Urinary bladder (tissue), 4 donors: Measurements from ENCODE around the gene USP36. TPM values are rescaled to one million over a fixed set of nuclear protein-coding genes. Genes with fewer than 3 reads are reported as not detected.
"Not testable (repeated sequence)": the region's sequence is repeated elsewhere in the genome, so short reads cannot be mapped to it uniquely, and the experiment has no call there.

Experiments used
- DNase-seq: peaks from one replicate; pipeline ENCODE4 v3.0.0-alpha.2; 2015; ENCODE audit errors: extremely low spot score
- H3K27ac ChIP-seq: one replicate; pipeline ENCODE4 v1.5.1; 2013; ENCODE audit warnings: low read depth, mild to moderate bottlenecking, moderate library complexity
- H3K36me3 ChIP-seq: one replicate; pipeline ENCODE4 v1.6.1; 2013; ENCODE audit warnings: mild to moderate bottlenecking, moderate library complexity; ENCODE audit not compliant: insufficient read depth
- H3K4me1 ChIP-seq: one replicate; pipeline ENCODE4 v1.6.1; 2013; ENCODE audit warnings: mild to moderate bottlenecking, moderate library complexity; ENCODE audit not compliant: insufficient read depth
- H3K4me3 ChIP-seq: one replicate; pipeline ENCODE4 v1.5.1; 2013; ENCODE audit warnings: low read depth, low read length
- WGBS: extraction: QIAGEN DNeasy Blood & Tissue Kit; methylation state at CpG from one replicate; pipeline ENCODE4 v1.1.7; 2013; 5-methylcytosine and 5-hydroxymethylcytosine counted together
- polyA plus RNA-seq: library from polyadenylated mRNA; stranded (reverse); fragments of 200-250 nt; gene quantifications from one replicate; pipeline ENCODE4 v1.2.3, GENCODE V29; 2013
- total RNA-seq: library from RNA; depleted of rRNA; stranded (reverse); fragments of >200 nt; gene quantifications from one replicate; pipeline ENCODE4 v1.2.3, GENCODE V29; 2014
- donor health status: healthy with polysubstance abuse.
- donor health status: healthy.

Gene USP36
- total and polyA plus RNA-seq, 2 donors: 27.3 to 28.0 TPM

DNA sequence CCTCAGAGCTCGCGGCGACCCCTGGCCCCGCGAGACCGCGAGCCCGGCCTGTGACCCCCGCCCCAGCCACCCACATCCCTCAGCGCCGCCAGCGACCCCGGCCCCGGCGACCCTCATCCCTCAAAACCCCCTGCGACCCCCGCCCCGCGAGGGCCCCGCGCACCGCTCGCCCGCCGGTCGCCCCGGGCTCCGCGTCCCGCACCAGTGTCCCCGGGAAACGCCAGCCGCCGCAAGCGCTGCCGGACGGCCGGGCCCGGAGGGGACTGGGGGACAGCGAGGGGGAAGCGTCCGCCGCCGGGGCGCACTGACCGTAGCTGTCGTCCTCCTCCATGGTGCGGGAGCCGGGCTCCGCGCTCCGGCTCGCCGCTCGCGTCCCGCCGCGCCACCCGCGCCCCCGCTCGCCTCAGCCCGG is 58.7 kb downstream of the USP36 start, which contains the start of gene CYTH1:
Gene CYTH1, minus strand, starts transcription at position 381 of the 412 bp plus-strand sequence. Its CDS starts 50 bp downstream, at position 331.
- under 1% methylated on average over 64 of the region's 64 CpGs for WGBS
- Histone ChIP-seq H3K36me3 (no peaks in the 10 kb centered on the region), H3K4me1 (no peaks in the 10 kb centered on the region), H3K27ac (peak within 1 kb of the TSS; percentile 93), H3K4me3 (peak within 1 kb of the TSS; percentile 98)
- no peak for DNase-seq

DNA sequence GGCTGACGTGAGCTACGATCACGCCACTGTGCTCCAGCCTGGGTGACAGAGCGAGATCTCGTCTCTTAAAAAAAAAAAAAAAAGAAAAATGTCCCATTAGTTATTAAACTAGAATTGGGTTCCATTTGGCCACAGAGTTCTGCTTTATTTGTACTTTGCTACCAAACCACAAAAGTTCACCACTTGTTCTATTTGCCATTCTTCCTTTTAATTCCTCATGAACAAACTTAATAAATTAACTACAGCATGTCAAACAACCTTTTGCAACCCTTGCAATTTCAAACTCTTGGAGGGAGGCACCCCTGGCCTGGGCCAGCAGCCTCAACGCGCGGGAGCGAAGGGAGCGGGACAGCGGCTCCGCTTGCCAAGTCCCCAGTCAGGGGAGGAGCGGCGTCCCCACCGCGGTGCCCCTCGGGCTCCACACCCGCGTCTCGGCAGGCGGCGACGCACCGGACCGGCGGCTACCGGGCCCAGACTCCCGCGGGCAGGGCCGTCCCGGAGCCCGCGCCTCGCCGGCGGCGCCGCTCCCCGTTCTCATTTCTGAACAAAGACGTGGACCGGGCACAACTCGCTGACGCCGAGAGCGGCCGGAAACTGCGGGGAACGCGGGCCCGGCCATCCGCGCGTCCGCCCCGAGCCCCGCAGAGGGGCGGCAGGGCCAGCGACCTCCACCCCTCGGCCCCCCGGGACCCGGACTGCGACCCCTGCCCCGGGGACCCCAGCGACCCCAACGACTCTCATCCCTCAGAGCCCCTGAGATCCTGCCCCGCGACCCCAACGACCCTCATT is 59.3 kb downstream of the USP36 start:
- no peaks in the 10 kb centered on the region for H3K4me1 ChIP-seq
- no peaks in the 10 kb centered on the region for H3K36me3 ChIP-seq
- peak overlapping the region; percentile 93 for H3K27ac ChIP-seq
- DNase-seq: no peak
- peak overlapping the region; percentile 98 for H3K4me3 ChIP-seq
- 4% methylated on average over 68 of the region's 68 CpGs for WGBS

DNA sequence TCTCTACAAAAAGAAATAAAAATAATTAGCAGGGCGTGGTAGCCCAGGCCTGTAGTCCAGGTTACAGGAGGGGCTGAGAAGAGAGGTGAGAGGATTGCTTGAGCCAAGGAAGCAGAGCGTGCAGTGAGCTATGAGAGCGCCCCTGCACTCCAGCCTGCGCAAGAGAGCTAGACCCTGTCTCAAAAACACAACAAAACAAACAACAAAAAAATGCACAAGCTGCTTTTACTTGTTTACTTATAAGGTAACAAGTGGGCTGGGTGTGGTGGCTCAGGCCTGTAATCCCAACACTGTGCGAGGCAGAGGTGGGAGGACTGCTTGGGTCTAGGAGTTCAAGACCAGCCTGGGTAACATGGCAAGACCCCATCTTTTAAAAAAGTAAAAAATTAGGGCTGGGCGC is 60.3 kb downstream of the USP36 start:
- Histone ChIP-seq H3K27ac (peak overlapping the region; percentile 3), H3K4me3 (no peak overlapping the region), H3K4me1 (no peaks in the 10 kb centered on the region), H3K36me3 (no peaks in the 10 kb centered on the region)
- 88% methylated on average over 6 of the region's 6 CpGs for WGBS
- DNase-seq: no peak

DNA sequence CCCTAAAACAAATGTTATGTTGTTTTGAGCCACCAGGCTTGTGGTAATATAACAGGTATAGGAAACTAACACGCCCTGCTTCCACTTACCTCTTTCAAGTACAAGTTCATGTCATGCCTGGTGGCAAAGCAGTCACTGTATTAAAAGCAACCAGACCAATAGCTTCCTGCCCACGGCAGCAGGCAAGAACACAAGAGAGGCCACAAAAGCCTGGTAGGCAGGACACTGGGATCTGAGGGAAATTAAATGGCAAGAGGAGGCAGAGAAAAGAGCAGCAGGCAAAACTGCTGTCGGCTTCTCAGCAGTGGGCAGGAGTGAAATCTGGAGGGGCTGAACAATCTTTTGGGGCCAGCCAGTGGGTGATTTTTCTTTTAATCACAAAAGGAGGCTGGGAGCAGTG is 60.8 kb downstream of the USP36 start:
- H3K4me3 ChIP-seq: no peak overlapping the region
- 67% methylated on average over 3 of the region's 3 CpGs for WGBS
- no peaks in the 10 kb centered on the region for H3K36me3 ChIP-seq
- no peak for DNase-seq
- no peak overlapping the region for H3K27ac ChIP-seq
- H3K4me1 ChIP-seq: no peaks in the 10 kb centered on the region

DNA sequence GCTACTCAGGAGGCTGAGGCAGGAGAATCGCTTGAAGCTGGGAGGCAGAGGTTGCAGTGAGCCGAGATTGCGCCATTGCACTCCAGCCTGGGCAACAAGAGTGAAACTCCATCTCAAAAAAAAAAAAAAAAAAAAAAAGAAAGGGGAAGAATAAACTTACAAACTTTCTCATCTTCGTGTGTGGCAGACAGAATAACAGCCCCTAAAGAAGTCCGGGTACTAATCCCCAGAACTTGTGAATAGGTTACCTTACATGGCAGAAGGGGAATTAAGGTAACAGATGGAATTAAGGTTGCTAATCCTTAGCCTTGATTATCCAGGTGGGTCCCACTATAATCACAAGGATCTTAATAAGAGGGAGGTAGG is 61.3 kb downstream of the USP36 start:
- H3K36me3 ChIP-seq, H3K4me1 ChIP-seq, H3K4me3 ChIP-seq, H3K27ac ChIP-seq, DNase-seq: not testable (repeated sequence)
- 83% methylated on average over 5 of the region's 5 CpGs for WGBS

DNA sequence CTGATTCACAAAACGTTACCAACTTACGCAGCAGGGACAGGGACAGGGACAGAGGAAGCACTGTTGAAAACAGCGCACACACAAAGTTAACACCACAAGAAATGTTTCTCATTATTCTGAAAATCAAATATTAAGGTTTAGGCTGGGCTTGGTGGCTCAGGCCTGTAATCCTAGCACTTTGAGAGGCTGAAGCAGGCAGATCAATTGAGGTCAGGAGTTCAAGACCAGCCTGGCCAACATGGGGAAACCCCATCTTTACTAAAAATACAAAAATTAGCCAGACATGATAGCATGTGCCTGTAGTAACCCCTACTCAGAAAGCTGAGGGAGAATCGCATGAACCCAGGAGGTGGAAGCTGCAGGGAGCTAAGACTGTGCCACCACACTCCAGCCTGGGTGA is 62.7 kb downstream of the USP36 start:
- no peak overlapping the region for H3K4me3 ChIP-seq
- H3K27ac ChIP-seq: peak overlapping the region; percentile 2
- DNase-seq: no peak
- H3K36me3 ChIP-seq: no peaks in the 10 kb centered on the region
- 91% methylated on average over 4 of the region's 4 CpGs for WGBS
- no peaks in the 10 kb centered on the region for H3K4me1 ChIP-seq

DNA sequence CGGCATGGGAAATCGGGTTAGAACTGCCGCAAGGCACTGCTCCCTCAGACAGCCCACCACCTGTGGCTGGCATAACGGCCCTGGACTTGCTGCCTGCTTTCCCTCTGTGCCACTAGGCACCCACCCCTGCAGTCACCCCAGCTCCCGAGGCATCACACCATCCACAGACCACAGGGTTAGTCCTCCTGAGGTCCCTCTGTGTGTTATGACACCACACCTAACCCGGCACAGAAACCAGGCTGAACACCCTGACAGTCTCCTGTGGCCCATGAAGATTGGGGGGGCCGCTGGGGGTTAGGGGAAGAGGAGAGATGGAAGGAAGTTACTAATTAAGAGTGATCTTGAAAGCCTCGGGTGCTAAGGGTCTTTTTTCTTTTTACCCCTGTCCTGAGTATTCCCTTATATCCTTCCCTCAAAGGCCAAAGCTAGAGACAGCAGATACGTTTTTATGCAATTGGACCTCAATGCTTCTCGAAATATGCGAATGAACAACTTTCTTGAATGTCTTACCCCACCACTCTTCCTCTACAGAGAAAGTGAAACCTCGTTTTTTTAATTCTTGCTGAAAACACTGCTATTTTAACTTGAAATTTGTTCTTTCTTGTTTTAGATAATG is 65.5 kb downstream of the USP36 start:
- 81% methylated on average over 12 of the region's 12 CpGs for WGBS
- no peak overlapping the region for H3K4me3 ChIP-seq

DNA sequence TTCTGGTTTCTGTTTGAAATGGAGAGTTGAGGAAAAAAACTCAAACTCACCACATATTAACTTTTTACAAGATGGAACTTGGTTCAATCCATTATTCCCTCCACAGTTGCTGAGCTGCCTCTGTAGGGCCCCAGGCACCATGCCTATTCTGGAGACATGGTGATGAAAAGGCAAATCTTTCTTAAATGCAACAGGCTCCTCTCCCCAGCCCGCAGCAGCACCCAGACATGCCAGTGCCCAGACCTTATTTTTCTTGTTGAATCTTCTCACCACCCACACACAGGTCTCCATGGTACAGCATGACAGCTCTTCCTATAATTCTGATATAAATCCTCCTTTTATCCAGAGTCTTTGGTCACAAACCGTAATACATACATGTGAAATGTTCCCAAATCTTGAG is 66.2 kb downstream of the USP36 start:
- Histone ChIP-seq H3K36me3 (no peaks in the 10 kb centered on the region), H3K4me3 (no peak overlapping the region), H3K27ac (no peak overlapping the region), H3K4me1 (no peaks in the 10 kb centered on the region)
- 53% methylated on average over 2 of the region's 2 CpGs for WGBS
- DNase-seq: no peak

More for the DNA sequence above, 65.5 kb downstream of the USP36 start:
- DNase-seq: no peak
- Histone ChIP-seq H3K27ac (peak overlapping the region; percentile 26), H3K4me1 (no peaks in the 10 kb centered on the region), H3K36me3 (no peaks in the 10 kb centered on the region)

DNA sequence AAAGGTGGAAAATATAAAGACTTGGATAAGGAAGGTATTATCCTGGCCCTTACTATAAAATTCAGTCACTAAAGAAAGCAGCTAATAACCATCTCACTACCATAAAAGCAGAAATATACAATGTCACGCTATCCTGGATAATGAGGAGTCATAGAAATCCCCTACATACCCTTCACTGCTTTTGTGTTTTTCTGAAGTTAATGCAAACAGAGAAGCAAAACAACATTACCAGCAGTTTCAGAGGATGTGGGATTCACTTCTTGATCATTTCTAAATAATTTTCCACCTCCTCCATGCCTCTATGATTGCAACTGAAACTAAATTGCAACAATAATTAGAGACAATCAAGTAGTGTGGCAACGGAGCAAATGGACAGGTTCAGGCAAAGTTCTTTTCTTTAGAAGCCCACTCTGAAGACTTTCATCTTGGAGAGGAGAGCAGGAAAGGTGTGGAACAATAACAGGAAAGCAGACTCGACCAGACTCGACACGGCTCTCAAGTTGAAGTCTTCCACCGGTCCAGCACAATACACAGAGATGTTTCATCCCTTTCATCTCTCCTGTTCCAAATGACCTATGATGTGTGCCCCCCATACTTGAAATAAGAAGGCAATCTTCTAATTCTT is 68.7 kb downstream of the USP36 start:
- Histone ChIP-seq H3K36me3 (no peaks in the 10 kb centered on the region), H3K4me3 (no peak overlapping the region), H3K27ac (no peak overlapping the region), H3K4me1 (no peaks in the 10 kb centered on the region)
- DNase-seq: no peak
- 74% methylated on average over 6 of the region's 6 CpGs for whole genome bisulfite sequencing

DNA sequence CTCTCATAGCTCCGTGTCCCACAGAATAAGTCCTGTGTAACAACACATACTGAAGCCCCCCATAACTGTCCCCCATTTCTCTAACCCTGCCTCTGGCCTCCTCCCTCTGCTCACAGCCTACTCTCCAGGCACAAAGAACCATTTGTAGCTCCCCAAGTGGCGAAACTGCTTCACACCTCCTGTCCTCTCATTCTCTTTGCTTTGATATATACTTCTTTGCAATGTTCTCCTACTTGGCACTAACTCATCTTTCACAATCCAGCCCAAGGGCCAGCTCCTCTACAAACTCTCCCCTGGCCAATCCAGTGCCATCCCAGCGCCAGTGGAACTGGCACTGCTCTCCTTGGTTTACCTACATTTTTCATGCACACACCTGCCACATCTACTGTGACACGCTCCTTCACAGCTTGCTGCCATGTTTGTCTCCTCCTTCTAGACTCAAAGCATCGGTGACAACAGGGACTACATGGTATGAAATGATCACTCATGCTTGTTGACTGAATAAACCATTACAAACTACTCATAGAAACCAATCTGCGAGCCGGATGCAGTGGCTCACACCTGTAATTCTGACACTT is 71.3 kb downstream of the USP36 start:
- Histone ChIP-seq H3K27ac (no peak overlapping the region), H3K36me3 (no peaks in the 10 kb centered on the region), H3K4me3 (no peak overlapping the region), H3K4me1 (peaks cover 2% of the 10 kb centered on the region)
- no peak for DNase-seq
- WGBS: 93% methylated on average over 7 of the region's 7 CpGs

DNA sequence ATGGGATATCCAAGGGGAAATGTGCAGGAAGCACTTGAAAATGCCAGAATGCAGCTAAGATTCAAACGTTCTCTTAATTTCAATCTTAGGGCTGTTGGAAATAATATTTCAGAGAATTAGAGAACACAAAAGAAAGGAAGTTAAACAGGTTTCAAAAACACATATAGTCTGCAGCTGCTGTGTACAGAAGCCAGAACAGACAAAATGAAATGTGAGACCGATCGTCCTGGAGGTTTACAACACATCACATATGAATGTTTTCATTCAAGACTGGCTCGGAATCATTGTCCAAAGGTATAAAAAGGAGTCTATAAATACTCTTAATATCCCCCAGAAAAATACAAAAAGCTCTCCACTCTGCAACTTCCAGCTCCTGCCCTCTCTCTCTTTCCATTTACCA is 72.8 kb downstream of the USP36 start:
- no peak for DNase-seq
- H3K27ac ChIP-seq: no peak overlapping the region
- no peak overlapping the region for H3K4me3 ChIP-seq
- H3K4me1 ChIP-seq: peaks cover 2% of the 10 kb centered on the region
- WGBS: 59% methylated on average over 4 of the region's 4 CpGs
- H3K36me3 ChIP-seq: no peaks in the 10 kb centered on the region

DNA sequence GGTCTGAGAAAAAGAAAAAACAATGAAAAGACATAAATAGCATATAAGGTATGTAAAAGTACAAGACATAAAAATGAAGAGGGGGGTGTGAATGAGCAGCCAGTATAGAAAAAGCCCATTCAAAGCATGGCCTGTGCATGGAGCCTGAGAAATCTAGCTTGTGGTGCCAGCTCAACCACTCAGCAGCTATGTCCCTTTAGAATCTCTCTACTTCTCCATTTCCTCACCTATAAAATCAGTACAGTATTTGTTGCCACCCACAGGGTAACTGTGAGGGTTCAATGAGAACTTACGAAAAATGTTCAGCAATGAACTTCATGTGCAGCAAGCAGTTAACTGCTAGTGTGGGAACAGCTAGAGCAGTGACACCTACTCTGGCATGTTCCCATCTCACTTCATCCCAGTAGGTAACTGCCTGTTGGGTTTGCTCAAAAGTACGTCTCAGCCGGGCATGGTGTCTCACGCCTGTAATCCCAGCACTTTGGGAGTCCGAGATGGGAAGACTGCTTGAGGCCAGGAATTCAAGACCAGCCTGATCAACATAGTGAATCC is 73.8 kb downstream of the USP36 start:
- no peaks in the 10 kb centered on the region for H3K36me3 ChIP-seq
- peaks cover 2% of the 10 kb centered on the region for H3K4me1 ChIP-seq
- H3K27ac ChIP-seq: no peak overlapping the region
- 89% methylated on average over 5 of the region's 5 CpGs for WGBS
- no peak for DNase-seq
- H3K4me3 ChIP-seq: no peak overlapping the region

DNA sequence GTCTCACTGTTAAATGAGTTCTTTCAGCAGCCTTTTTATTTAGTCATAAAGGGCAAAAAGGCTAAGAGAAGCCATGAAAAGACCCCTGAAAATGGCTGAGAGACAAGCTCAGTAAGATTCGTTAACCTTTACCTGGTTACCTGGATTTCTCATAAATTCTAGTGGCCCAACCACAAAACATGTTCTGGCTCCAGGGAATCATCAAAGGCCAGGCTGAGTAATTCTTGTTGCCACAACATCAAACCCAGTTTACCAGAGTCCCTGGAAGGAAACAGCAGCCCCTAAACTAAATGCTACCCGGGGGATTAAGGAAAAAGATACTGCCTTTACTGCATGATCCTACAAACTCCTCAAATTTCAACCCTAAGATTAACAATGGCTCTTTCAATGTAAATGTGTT is 74.4 kb downstream of the USP36 start:
- no peaks in the 10 kb centered on the region for H3K36me3 ChIP-seq
- H3K4me3 ChIP-seq: no peak overlapping the region
- no peak overlapping the region for H3K27ac ChIP-seq
- DNase-seq: no peak
- H3K4me1 ChIP-seq: peaks cover 2% of the 10 kb centered on the region
- WGBS: 68% methylated on average over 2 of the region's 2 CpGs
